ENCODE data around the gene ENTHD1.

Gene ENTHD1

DNA sequence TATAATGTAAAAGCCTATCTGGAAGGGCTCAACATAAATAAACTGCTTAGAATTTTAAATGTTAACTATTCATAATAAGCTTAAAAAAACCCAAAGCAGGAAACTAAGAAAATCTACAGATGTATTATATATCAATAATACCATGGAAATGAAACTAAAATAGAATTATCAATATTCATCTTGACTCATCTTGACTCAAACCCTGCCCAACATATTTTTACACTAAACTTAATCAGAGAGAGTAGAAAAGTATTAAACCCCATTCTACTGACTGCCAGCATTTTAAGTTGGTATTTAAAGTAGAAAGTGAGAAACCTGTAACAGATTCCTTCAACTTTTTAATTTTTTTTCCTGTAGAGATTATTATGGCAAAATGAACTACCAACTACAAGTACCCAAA lies 149.2 kb downstream of the ENTHD1 start:
- no peaks in the 10 kb centered on the region for H3K36me3 ChIP-seq (ENCODE audit: insufficient read depth, low read length)
- no peaks in the 10 kb centered on the region for H3K79me2 ChIP-seq (ENCODE audit: insufficient read depth, low read length)
- no peaks in the 10 kb centered on the region for H3K9me2 ChIP-seq (ENCODE audit: low read depth, low read length)
- H2AFZ ChIP-seq (ENCODE audit: low read length): no peak overlapping the region
- no peaks in the 10 kb centered on the region for H3F3A ChIP-seq (ENCODE audit: insufficient read depth, low read length)
- H3K9ac ChIP-seq (ENCODE audit: low read length): no peak overlapping the region
- no peak overlapping the region for H3K4me2 ChIP-seq (ENCODE audit: low read length)
- TF ChIP-seq, protein P1, sequence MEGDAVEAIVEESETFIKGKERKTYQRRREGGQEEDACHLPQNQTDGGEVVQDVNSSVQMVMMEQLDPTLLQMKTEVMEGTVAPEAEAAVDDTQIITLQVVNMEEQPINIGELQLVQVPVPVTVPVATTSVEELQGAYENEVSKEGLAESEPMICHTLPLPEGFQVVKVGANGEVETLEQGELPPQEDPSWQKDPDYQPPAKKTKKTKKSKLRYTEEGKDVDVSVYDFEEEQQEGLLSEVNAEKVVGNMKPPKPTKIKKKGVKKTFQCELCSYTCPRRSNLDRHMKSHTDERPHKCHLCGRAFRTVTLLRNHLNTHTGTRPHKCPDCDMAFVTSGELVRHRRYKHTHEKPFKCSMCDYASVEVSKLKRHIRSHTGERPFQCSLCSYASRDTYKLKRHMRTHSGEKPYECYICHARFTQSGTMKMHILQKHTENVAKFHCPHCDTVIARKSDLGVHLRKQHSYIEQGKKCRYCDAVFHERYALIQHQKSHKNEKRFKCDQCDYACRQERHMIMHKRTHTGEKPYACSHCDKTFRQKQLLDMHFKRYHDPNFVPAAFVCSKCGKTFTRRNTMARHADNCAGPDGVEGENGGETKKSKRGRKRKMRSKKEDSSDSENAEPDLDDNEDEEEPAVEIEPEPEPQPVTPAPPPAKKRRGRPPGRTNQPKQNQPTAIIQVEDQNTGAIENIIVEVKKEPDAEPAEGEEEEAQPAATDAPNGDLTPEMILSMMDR (IDR thresholded peaks at IDR 0.05; ENCODE audit: low read length): no peak
- no peak for TF ChIP-seq EZH2 (IDR thresholded peaks at IDR 0.05; ENCODE audit: borderline replicate concordance, low read length)
- H3K27me3 ChIP-seq (ENCODE audit: insufficient read depth, low read length): peaks cover 4% of the 10 kb centered on the region; the same call in 1 of the 2 replicates
- no peak overlapping the region for H3K27ac ChIP-seq (ENCODE audit: low read depth, low read length, poor library complexity, severe bottlenecking)
- H4K20me1 ChIP-seq (ENCODE audit: insufficient read depth, low read length): no peaks in the 10 kb centered on the region
- H3K4me3 ChIP-seq (ENCODE audit: low read depth, low read length, poor library complexity, severe bottlenecking): no peak overlapping the region
- no peaks in the 10 kb centered on the region for H3K4me1 ChIP-seq (ENCODE audit: insufficient read depth, low read length, severe bottlenecking)
- H3K9me3 ChIP-seq (ENCODE audit: low read length): no peaks in the 10 kb centered on the region

DNA sequence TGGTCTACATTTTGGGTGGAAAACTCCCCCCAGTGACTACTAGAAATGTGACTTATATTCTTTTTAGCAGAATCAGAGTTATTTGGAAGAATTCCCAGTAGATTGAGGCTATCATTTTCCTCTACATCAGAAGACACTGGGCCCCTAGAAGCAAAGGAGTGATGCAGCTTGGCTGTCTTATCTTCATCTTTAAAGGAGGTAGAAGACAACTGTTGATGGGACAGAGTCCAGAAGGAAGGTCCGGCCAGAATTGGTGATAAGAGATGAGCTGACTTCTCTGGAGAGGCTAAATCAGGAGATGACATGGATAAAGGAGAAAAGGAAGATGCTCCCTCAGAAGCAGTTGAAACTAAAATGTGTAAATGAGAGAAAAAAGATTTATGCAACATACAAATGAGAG lies 149.6 kb downstream of the ENTHD1 start:
- no peak for TF ChIP-seq EZH2 (IDR thresholded peaks at IDR 0.05; ENCODE audit: borderline replicate concordance, low read length)
- TF ChIP-seq, protein P1 (IDR thresholded peaks at IDR 0.05; ENCODE audit: low read length): no peak
- no peaks in the 10 kb centered on the region for H3K4me1 ChIP-seq (ENCODE audit: insufficient read depth, low read length, severe bottlenecking)
- H3K36me3 ChIP-seq (ENCODE audit: insufficient read depth, low read length): no peaks in the 10 kb centered on the region
- H3K9me3 ChIP-seq (ENCODE audit: low read length): no peaks in the 10 kb centered on the region
- no peaks in the 10 kb centered on the region for H4K20me1 ChIP-seq (ENCODE audit: insufficient read depth, low read length)
- no peaks in the 10 kb centered on the region for H3F3A ChIP-seq (ENCODE audit: insufficient read depth, low read length)
- H3K9ac ChIP-seq (ENCODE audit: low read length): no peak overlapping the region
- H2AFZ ChIP-seq (ENCODE audit: low read length): no peak overlapping the region
- H3K4me3 ChIP-seq (ENCODE audit: low read depth, low read length, poor library complexity, severe bottlenecking): no peak overlapping the region
- H3K9me2 ChIP-seq (ENCODE audit: low read depth, low read length): no peaks in the 10 kb centered on the region
- H3K27me3 ChIP-seq (ENCODE audit: insufficient read depth, low read length): peaks cover 3% of the 10 kb centered on the region; the same call in 1 of the 2 replicates
- no peak overlapping the region for H3K27ac ChIP-seq (ENCODE audit: low read depth, low read length, poor library complexity, severe bottlenecking)
- H3K79me2 ChIP-seq (ENCODE audit: insufficient read depth, low read length): no peaks in the 10 kb centered on the region
- no peak overlapping the region for H3K4me2 ChIP-seq (ENCODE audit: low read length)

DNA sequence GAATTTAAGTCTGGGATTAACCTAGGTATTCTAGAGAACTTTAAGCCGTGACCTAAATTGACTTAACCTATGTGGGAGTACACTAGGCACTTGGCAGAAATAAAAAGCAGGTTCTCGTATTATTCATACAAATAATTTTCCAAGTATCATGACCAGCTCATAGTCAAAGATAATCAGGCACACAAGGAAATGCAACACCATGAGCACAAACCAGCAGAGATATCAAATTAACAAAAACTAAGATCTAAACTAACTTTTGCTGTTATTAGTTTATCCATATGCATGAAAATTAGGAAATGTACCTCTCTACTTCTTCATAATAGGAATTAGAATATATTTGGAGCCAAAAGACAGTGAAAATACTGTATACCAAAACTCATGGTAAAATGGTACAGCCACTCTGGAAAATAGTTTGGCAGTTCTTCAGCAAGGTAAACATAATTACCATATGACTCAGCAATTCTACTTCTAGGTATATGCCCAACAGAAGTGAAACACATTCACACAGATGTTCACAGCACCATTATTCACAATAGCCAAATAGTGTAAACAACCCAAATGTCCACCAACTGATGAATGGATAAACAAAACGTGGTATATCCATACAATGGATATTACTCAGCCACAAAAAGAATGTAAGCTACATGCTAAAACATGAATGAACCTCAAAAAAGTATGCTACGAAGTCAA lies 154.1 kb downstream of the ENTHD1 start:
- Histone ChIP-seq H3K4me3 (ENCODE audit: low read depth, low read length, poor library complexity, severe bottlenecking) (no peak overlapping the region), H3K79me2 (ENCODE audit: insufficient read depth, low read length) (no peaks in the 10 kb centered on the region), H3K9me2 (ENCODE audit: low read depth, low read length) (no peaks in the 10 kb centered on the region), H3K9me3 (ENCODE audit: low read length) (no peaks in the 10 kb centered on the region), H3K36me3 (ENCODE audit: insufficient read depth, low read length) (no peaks in the 10 kb centered on the region), H2AFZ (ENCODE audit: low read length) (no peak overlapping the region), H3K9ac (ENCODE audit: low read length) (no peak overlapping the region), H3K27ac (ENCODE audit: low read depth, low read length, poor library complexity, severe bottlenecking) (no peak overlapping the region), H3F3A (ENCODE audit: insufficient read depth, low read length) (no peaks in the 10 kb centered on the region), H3K27me3 (ENCODE audit: insufficient read depth, low read length) (no peaks in the 10 kb centered on the region; the same call in 1 of the 2 replicates), H4K20me1 (ENCODE audit: insufficient read depth, low read length) (no peaks in the 10 kb centered on the region), H3K4me1 (ENCODE audit: insufficient read depth, low read length, severe bottlenecking) (no peaks in the 10 kb centered on the region), H3K4me2 (ENCODE audit: low read length) (no peak overlapping the region)
- TF ChIP-seq, protein P1 (IDR thresholded peaks at IDR 0.05; ENCODE audit: low read length): no peak
- no peak for TF ChIP-seq EZH2 (IDR thresholded peaks at IDR 0.05; ENCODE audit: borderline replicate concordance, low read length)
